Hindlimb muscle (tissue), 1 donor: ENCODE results near the gene TMEM255A. TPM values are rescaled to one million over a fixed set of nuclear protein-coding genes. Genes with fewer than 3 reads are reported as not detected.
"Not testable (repeated sequence)": the region's sequence is repeated elsewhere in the genome, so short reads cannot be mapped to it uniquely, and the experiment has no call there.

Experiments
- DNase-seq: peaks from one replicate; pipeline ENCODE4 v3.0.0-alpha.2; 2013
- polyA plus RNA-seq: library from polyadenylated mRNA; unstranded; fragments of 120-200 nt; gene quantifications from one replicate; pipeline ENCODE4 v1.2.1, GENCODE V29; 2013; ENCODE audit not compliant: insufficient read length

TMEM255A gene
- polyA plus RNA-seq = 15.0 TPM

DNA sequence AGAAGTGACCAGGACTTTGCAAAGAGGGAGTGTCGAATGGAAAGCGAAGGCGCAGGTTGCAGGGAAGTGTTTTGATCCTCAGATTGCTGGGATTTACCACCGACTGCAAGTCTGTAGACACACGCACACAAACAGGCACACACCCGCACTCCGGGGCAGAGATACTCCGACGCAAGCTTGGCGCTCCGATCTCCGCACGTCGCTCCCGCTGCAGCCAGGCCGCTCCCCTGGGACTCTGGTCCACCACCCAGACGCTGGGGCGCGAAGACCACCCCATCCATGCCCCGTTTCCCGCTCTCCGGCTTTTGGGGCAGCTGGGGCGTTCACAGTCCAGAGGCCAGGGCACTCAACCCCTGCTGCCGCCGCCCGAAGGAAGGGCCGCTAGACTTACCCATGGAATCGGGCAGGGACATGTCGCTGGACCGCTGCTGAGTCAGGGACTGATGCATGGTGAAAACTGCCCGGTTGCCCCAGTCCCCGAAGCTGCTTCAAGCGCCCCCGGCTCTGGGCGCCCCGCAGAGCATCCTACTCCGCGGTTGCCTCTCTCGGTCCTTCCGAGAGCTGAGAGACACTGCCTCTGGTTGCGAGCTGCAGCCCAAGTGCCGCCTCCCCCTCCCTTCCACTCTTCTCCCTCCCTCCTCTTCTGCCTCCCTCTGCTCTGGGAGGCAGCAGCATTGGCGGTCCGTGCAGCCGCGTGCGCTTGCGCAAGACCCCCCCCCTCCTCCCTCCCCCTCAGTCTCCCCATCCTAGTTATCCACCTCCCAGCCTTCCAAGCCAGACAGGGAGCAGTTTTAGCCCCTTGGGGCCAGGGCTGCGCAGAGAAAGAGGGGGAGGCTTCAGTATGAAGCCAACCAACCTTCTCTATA lies at the start of gene TMEM255A:
Gene TMEM255A, minus strand, starts transcription at position 601 of the 866 bp plus-strand sequence. Its CDS starts 152 bp downstream, at position 449.
- DNase-seq = no peak

DNA sequence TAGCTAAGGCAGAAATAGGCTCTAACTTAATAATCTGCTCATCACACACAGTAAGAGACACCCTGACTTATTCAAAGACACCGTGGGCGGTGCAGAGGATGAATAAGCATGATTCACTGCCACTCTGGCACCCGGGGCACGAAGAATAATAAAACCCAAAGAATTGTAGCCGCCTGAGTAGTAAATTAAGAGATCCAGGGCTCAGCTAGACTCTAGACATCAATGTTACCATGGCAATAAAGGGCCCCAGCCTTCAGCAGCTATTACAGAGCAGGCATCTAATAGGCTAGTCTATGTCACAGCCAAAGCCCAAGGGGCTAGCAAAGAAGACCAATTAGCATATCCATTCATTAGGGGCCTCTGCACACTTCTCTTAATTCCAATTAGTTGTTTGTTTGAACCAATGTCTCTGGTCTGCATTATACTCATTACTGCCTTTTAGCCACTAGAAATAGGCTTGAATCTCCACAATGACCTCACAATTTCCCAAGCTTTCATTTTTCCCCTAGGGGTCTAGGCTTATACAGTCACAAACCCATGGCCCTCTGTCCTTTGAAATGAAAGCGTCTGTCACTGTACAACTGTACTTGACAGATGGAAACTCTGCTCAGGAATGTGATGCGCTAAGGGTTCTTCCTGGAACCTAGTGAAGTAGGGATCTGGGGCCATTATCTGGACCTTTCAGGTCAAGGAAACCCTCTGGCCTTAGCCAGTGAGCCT lies 47.6 kb upstream of the TMEM255A start:
- no peak for DNase-seq

- no peak for DNase-seq
Observed at GRCh38 chrX:120357186-120357585, 45.9 kb upstream of the TMEM255A start.

DNA sequence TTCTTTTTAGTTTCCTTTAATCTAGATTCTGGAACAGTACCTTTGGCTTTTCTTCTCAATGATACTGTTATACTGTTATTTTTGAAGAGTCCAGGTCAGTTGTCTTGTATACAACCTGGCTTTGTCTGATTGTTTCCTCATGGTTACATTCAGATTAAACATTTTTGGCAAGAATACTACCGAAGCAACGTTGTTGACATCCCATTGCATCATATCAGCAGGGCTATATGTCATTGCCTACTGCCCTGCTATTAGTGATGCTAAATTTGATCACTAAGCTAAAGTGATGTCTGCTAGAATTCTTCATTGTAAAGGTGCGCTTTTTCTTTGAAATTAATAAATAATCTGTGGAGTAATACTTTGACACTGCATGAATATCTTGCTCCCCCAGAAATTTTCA lies 44.8 kb upstream of the TMEM255A start:
- no peak for DNase-seq

DNA sequence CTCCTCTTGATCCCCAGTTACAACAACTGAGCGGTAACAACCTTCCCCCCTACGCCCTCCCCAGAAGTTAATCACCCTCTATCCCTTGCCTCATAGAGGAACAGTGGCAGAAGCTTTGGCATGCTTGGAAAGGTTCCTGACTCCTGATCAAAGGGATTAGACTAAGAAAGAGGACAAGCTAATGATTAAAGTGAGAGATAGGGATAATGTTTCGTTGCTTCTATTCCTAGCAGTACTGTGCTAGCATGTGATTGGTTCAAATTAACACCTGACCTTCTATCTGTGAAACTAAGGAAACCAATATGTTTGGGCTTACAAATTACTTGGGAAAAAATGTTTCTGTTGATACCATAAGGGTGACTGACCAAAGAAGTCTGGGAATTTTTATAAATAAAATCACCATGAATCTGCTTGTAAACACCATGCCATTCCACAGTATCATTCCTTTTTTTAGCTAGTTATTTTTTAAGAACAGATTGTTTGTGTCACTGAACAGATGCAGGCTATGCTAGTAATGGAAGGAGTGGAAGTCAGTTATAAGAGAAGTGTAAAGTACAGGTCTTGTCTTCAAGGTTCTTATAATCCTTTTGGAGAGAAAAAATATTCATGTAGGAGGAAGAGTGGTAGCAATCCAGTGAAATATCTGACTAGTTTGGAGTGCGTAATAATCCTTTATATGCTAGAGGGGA lies 39.3 kb upstream of the TMEM255A start:
- no peak for DNase-seq

- not testable (repeated sequence) for DNase-seq
Observed at GRCh38 chrX:120344566-120344965, 33.3 kb upstream of the TMEM255A start.

DNA sequence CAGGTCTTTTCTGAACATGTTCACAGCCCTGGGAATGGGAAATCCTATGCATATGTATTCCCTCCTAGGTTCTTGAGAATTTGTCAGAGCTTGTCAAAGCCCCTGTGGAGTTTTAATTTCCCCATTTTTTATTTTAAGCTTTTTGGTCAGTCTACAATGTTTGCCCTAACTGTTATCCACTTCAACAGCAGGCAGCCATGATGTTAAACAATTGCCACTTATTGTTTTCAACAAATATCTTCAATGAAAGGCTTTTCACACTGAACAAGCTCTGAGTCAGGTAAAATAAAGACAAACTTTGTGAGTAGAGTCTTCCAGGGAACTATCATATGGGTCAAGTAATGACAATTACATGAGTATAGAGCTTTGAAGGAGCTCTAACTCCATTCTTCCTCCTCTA lies 25.6 kb upstream of the TMEM255A start:
- no peak for DNase-seq

DNA sequence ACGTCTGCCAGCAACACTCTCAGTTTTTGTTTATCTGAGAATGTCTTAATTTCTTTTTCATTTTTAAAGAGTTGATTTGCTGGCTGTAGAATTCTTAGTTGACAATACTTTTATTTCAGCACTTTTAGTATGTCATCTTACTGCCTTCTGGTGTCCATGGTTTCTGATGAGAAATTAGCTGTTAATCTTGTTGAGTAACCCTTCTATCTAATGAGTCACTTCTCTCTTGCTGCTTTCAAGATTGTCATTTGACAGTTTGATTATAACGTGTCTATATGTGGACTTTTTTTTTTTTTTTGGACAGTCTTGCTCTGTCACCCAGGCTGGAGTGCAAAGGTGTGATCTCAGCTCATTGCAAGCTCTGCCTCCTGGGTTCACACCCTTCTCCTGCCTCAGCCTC lies 24.0 kb upstream of the TMEM255A start:
- DNase-seq = no peak

DNA sequence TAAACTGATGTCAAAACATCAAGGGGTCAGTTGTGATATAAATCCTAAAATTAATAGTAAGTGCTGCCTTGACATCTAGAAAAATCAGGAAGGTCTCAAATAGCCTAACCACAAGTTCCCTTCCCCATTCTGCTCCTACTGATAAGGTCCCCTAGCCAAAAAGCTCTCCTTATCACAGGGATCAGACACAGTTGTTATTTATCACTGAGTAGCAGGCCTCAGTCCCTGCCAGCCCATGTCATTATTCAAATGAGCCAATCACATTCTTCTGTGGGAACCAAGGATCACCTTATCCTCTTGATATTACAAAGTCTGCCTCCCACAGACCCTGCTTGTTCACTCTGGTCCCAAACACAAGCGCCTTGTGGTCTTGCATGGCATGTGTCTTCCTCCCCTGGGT lies 23.3 kb upstream of the TMEM255A start:
- DNase-seq = no peak

DNA sequence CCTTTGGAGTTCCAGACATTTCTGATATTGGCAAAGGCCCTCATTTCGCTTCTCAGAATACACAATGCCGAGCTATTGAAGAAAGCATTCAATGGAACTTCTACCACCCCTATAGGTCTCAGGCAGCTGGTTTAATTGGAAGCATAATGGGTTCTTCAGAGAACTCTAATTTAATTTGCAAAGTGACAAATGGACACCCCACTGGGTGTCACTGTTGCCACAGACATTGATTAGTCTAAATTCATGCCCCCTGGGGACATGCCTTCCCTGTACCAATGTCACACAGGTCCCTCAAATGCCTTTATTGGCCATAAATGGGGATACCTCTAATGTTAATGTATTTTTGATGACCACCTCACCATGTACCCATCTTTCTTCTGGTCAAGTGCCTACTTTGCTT lies 22.9 kb upstream of the TMEM255A start:
- no peak for DNase-seq

- DNase-seq = no peak
Observed at GRCh38 chrX:120332394-120332793, 21.1 kb upstream of the TMEM255A start.

- DNase-seq = no peak
Observed at GRCh38 chrX:120331116-120331515, 19.9 kb upstream of the TMEM255A start.

GRCh38 chrX:120321520-120322281 lies 10.4 kb upstream of the TMEM255A start:
- DNase-seq = no peak

- no peak for DNase-seq
Observed at GRCh38 chrX:120318411-120318810, 7.2 kb upstream of the TMEM255A start.

DNA sequence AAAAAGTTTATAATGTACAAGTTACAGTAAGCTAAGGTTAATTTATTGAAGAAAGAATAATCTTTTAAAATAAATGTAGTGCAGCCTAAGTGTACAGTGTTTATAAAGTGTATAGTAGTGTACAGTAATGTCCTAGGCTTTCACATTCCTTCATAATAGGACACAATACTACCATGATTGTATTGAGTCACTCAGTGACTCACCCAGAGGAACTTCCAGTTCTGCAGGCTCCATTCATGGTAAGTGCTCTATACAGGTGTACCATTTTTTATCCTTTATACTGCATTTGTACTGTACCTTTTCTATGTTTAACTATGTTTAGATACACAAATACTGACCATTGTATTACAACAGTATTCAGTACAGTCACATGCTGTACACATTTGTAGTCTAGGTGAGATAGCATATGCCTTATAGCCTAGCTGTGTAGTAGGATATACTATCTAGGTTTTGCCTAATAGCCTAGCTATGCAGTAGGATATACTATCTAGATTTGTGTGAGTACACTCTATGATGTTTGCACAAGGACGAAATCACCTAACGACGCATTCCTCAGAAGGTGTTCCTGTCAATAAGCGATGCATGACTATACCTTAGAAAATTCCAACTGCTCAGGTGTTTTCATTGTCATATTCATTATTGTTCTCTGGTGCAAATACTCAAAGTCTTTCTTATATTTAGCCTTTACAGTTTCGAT lies 5.5 kb upstream of the TMEM255A start:
- no peak for DNase-seq

DNA sequence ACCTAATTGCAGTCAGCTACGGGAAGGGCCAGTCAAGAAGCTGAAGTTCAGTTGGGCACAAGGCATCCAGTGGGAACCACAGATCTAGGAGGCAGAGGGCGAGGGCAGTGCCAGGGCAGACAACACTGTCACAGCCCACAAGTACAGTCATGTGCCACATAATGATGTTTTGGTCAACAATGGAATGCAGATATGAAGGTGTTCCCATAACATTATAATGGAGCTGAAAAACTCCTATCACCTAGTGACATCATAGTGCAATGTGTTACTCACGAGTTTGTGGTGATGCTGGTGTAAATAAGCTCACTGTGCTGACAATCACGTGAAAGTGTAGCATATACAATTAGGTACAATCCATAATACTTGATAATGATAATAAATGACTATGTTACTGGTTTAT lies 4.5 kb upstream of the TMEM255A start:
- DNase-seq = no peak

DNA sequence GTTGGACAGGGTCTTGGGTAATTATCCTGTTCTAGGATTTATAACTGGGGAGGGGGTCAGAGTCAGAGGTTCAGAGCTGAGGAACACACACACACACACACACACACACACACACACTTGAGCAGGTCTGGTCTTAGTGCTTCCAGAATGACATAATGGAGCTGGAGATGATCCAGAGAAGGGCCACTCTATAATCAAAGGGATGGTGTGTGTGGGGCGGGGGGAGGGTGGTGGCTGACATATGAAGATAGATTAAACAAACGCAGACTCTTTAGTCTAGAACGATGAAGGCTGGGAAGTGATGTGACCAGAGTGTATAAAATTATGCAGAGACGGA lies 434 bp upstream of the TMEM255A start:
- no peak for DNase-seq

GRCh38 chrX:120309873-120310705 lies 1.2 kb downstream of the TMEM255A start:
- no peak for DNase-seq

DNA sequence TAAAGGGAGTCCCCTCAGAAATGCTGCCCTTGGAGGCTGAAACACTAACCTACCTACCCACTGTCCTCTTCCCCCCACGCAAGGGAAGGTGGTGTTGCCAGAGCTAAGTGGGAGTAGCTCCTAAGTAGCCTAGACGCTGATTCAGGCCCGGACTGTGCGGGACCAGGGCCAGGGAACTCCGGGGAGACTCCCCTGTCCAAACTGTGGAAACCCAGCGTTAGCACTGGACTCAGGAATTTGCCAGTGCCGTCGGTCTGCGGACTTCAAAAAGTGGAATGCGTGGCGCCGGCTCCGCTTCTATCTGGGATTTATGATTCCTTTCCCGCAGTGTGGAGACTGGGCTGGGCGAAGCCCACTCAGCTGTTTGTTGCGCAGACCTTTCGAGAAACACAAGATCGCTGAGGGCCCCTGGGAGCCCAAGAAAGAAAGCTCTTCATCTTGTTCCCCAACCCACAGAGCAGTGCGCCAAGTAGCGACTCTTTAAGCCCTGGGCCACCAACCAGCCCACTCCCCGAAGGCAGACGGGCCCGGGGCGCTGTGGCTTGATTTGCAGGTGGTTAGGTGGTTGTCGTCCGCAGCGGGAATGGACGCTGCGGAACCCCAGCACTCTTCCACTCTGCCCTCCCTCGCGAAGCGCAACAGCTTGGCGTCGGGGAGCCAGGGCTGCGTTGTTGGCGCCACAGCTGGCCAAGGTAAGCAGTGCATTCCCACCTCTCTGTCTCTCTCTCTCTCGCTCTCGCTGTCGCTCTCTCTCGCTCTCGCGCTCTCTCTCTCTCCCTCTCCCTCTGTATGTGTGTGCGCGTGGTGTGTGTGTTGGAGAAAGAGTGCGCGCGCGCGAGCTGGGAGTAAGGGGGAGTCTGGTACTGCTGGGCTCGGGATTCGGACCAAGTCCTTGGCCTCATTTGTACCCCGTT lies 2.0 kb downstream of the TMEM255A start:
- DNase-seq = no peak

DNA sequence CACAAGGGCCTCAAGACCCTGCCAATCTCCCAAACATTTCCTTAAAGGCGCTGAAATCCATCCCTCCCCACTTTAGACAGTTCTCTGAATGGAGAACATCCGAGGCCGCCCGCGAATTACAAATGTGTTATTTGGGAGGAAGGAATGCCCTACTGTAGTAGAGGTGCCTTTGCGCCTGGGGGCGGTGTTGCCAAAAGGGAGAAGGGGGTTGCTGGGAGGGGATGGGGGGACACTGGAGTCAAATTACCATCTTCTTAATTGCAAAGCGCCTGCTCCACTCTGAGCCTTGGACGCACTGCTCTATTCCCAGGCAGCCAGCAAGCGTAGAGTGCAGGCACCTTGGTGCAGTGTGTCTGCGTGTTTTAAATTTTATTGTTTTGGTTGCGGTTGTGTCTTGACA lies 2.7 kb downstream of the TMEM255A start:
- no peak for DNase-seq
